HG02885 (cell line): ENCODE results near the gene TRPV5.

Source experiments
- ATAC-seq: cut with Tn5 transposase; IDR thresholded peaks from one replicate; pipeline ENCODE4 v1.9.1; 2021; ENCODE audit warnings: mild to moderate bottlenecking; ENCODE audit not compliant: unreplicated experiment, poor library complexity

The TRPV5 gene

DNA sequence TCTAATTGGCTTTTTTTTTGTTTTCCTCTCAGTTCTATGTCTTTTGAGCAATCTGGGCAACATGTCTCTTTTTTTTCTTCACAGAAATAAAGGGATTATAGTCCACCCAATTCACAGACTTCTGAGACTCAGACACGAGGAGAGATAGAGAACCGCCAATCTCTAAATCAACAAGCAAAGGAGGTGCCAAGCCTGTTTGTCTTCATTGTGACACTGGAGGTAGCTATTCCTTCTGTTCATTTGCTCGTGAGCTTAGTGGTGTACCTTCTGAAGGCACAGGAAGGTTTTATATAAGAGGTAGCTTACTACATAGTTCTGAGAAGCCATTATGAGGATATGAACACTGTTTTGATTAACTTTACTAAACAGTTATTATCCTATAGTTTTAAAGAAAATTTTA lies 72.6 kb downstream of the TRPV5 start:
- ATAC-seq: no peak

- no peak for ATAC-seq
These were observed 73.7 kb downstream of the TRPV5 start for GRCh38 chr7:142859829-142860228.

- ATAC-seq: no peak
These were observed 74.1 kb downstream of the TRPV5 start for GRCh38 chr7:142859411-142859810.
